Loucy (cell line): Measurements from ENCODE around the gene SPTB.

Source experiments
- EZH2phosphoT487 ChIP-seq: fragments of 200-600 bp; IDR thresholded peaks from 2 replicates; pipeline ENCODE4 v1.6.1; 2018; ENCODE audit warnings: antibody characterized with exemption, mild to moderate bottlenecking, moderate library complexity, borderline replicate concordance
- TF ChIP-seq, protein P1 (sequence below): fragments of 200-600 bp; sonication (generic); conservative IDR thresholded peaks from 2 replicates; pipeline ENCODE4 v1.5.1; 2014; ENCODE audit warnings: mild to moderate bottlenecking, antibody characterized with exemption, low read length

DNA sequence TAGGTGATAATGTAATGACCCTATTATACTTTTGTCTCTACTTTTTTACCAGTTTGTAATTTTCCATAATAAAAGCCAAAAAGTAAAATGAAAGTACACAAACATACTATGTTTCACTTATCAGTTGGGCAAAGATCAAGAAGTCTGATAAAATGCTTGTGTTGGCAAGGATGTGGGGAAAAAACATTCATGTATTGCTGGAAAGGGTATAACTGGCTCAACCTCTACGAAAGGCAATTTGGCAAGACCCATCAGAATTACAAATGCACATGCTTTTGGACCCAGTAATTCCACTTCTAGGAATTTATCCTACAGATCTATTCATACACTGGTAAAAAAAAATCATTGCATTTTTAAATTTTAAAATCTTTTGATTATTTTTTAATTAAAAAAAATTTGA, 68.0 kb downstream of the SPTB start:
- TF ChIP-seq, protein P1, sequence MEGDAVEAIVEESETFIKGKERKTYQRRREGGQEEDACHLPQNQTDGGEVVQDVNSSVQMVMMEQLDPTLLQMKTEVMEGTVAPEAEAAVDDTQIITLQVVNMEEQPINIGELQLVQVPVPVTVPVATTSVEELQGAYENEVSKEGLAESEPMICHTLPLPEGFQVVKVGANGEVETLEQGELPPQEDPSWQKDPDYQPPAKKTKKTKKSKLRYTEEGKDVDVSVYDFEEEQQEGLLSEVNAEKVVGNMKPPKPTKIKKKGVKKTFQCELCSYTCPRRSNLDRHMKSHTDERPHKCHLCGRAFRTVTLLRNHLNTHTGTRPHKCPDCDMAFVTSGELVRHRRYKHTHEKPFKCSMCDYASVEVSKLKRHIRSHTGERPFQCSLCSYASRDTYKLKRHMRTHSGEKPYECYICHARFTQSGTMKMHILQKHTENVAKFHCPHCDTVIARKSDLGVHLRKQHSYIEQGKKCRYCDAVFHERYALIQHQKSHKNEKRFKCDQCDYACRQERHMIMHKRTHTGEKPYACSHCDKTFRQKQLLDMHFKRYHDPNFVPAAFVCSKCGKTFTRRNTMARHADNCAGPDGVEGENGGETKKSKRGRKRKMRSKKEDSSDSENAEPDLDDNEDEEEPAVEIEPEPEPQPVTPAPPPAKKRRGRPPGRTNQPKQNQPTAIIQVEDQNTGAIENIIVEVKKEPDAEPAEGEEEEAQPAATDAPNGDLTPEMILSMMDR, result no peak
- no peak for TF ChIP-seq EZH2phosphoT487
